Uterus (tissue), 2 donors: ENCODE measurements around the gene XIRP2.

Experiments used
- CTCF ChIP-seq, 4 experiments: fragments of 200-600 bp in 2 of 4; fragments of 450-650 bp in 2 of 4; sonication (generic) in 2 of 4; IDR thresholded peaks; one replicate each; pipeline ENCODE4 v1.5.1; 2016 to 2019; ENCODE audit warnings: antibody characterized with exemption in 4 of 4, mild to moderate bottlenecking in 2 of 4, moderate library complexity in 1 of 4
- POLR2A ChIP-seq, 2 donors: fragments of 450-650 bp; IDR thresholded peaks; one replicate each; pipeline ENCODE4 v1.6.1; 2016; ENCODE audit warnings: antibody characterized with exemption in 2 of 2, mild to moderate bottlenecking in 1 of 2, moderate library complexity in 1 of 2

GRCh38 chr2:166924967-166925366, 36.7 kb downstream of the XIRP2 start:
- TF ChIP-seq CTCF (IDR thresholded peaks at IDR 0.05) = no peak
- TF ChIP-seq POLR2A (IDR thresholded peaks at IDR 0.05) = no peak
